ENCODE data around the gene TNS3.

GRCh38 chr7:47507522-47507921, 74.4 kb downstream of the TNS3 start:
- no peak for TF ChIP-seq GABPA (IDR thresholded peaks at IDR 0.05; ENCODE audit: low read depth)
- TF ChIP-seq, protein P1, sequence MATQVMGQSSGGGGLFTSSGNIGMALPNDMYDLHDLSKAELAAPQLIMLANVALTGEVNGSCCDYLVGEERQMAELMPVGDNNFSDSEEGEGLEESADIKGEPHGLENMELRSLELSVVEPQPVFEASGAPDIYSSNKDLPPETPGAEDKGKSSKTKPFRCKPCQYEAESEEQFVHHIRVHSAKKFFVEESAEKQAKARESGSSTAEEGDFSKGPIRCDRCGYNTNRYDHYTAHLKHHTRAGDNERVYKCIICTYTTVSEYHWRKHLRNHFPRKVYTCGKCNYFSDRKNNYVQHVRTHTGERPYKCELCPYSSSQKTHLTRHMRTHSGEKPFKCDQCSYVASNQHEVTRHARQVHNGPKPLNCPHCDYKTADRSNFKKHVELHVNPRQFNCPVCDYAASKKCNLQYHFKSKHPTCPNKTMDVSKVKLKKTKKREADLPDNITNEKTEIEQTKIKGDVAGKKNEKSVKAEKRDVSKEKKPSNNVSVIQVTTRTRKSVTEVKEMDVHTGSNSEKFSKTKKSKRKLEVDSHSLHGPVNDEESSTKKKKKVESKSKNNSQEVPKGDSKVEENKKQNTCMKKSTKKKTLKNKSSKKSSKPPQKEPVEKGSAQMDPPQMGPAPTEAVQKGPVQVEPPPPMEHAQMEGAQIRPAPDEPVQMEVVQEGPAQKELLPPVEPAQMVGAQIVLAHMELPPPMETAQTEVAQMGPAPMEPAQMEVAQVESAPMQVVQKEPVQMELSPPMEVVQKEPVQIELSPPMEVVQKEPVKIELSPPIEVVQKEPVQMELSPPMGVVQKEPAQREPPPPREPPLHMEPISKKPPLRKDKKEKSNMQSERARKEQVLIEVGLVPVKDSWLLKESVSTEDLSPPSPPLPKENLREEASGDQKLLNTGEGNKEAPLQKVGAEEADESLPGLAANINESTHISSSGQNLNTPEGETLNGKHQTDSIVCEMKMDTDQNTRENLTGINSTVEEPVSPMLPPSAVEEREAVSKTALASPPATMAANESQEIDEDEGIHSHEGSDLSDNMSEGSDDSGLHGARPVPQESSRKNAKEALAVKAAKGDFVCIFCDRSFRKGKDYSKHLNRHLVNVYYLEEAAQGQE (IDR thresholded peaks at IDR 0.05; ENCODE audit: insufficient replicate concordance, low read depth) = no peak
- TF ChIP-seq, protein P2, sequence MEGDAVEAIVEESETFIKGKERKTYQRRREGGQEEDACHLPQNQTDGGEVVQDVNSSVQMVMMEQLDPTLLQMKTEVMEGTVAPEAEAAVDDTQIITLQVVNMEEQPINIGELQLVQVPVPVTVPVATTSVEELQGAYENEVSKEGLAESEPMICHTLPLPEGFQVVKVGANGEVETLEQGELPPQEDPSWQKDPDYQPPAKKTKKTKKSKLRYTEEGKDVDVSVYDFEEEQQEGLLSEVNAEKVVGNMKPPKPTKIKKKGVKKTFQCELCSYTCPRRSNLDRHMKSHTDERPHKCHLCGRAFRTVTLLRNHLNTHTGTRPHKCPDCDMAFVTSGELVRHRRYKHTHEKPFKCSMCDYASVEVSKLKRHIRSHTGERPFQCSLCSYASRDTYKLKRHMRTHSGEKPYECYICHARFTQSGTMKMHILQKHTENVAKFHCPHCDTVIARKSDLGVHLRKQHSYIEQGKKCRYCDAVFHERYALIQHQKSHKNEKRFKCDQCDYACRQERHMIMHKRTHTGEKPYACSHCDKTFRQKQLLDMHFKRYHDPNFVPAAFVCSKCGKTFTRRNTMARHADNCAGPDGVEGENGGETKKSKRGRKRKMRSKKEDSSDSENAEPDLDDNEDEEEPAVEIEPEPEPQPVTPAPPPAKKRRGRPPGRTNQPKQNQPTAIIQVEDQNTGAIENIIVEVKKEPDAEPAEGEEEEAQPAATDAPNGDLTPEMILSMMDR (IDR thresholded peaks at IDR 0.05; ENCODE audit: insufficient read depth, low read length) = no peak
- no peak for TF ChIP-seq POLR2AphosphoS5 (IDR thresholded peaks at IDR 0.05; ENCODE audit: low read depth)
- no peak for TF ChIP-seq SPI1 (IDR thresholded peaks at IDR 0.05; ENCODE audit: borderline replicate concordance, low read depth)

Data from HL-60 (cell line).